Fibroblast of lung (primary cell): Measurements from ENCODE around the gene SMCO1.

Source experiments
- EZH2 ChIP-seq: IDR thresholded peaks from 2 replicates; pipeline ENCODE4 v1.5.1; 2012; ENCODE audit warnings: low read length, control low read depth, mild to moderate bottlenecking; ENCODE audit errors: missing control alignments
- TF ChIP-seq, protein P1 (sequence below), 2 donors: IDR thresholded peaks in 1 of 2; conservative IDR thresholded peaks in 1 of 2; 1 replicate in 1 of 2; 2 replicates in 1 of 2; pipeline ENCODE4 v1.5.1; 2011 to 2012; ENCODE audit warnings: low read length in 2 of 2, control low read depth in 1 of 2, inconsistent platforms in 1 of 2, low read depth in 1 of 2, mild to moderate bottlenecking in 1 of 2

DNA sequence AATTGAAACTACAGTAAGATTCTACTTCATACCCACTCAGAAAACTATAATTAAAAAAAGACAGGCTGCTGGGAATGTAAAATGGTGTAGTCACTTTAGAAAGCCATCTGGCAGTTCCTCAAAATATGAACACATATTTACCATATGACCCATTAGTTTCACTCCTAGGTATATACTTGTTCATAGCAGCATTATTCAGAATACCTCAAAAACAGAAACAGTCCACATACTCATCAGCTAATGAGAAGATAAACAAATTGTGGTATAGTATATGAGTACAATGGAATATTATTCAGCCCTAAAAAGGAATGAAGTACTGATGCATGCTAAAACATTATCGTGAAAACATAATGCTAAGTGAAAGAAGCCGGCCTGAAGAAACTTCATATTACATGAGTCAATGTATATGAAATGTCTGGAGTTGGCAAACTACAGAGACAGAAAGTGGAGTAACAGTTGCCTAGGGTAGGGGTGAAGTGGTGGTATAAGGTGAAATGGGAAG, 29.4 kb upstream of the SMCO1 start:
- TF ChIP-seq, protein P1, sequence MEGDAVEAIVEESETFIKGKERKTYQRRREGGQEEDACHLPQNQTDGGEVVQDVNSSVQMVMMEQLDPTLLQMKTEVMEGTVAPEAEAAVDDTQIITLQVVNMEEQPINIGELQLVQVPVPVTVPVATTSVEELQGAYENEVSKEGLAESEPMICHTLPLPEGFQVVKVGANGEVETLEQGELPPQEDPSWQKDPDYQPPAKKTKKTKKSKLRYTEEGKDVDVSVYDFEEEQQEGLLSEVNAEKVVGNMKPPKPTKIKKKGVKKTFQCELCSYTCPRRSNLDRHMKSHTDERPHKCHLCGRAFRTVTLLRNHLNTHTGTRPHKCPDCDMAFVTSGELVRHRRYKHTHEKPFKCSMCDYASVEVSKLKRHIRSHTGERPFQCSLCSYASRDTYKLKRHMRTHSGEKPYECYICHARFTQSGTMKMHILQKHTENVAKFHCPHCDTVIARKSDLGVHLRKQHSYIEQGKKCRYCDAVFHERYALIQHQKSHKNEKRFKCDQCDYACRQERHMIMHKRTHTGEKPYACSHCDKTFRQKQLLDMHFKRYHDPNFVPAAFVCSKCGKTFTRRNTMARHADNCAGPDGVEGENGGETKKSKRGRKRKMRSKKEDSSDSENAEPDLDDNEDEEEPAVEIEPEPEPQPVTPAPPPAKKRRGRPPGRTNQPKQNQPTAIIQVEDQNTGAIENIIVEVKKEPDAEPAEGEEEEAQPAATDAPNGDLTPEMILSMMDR (conservative IDR thresholded peaks at IDR 0.05 in 1 of 2, IDR thresholded peaks at IDR 0.05 in 1 of 2; ENCODE audit: low read depth in 1 of 2, low read length in 2 of 2), result no peak
- no peak for TF ChIP-seq EZH2
